ENCODE measurements around the gene MRPS33.
A peak's percentile ranks its signal among the peaks of the same experiment; 100 is the strongest.
"Not testable (repeated sequence)": the region's sequence is repeated elsewhere in the genome, so short reads cannot be mapped to it uniquely, and the experiment has no call there.

MRPS33 gene

DNA sequence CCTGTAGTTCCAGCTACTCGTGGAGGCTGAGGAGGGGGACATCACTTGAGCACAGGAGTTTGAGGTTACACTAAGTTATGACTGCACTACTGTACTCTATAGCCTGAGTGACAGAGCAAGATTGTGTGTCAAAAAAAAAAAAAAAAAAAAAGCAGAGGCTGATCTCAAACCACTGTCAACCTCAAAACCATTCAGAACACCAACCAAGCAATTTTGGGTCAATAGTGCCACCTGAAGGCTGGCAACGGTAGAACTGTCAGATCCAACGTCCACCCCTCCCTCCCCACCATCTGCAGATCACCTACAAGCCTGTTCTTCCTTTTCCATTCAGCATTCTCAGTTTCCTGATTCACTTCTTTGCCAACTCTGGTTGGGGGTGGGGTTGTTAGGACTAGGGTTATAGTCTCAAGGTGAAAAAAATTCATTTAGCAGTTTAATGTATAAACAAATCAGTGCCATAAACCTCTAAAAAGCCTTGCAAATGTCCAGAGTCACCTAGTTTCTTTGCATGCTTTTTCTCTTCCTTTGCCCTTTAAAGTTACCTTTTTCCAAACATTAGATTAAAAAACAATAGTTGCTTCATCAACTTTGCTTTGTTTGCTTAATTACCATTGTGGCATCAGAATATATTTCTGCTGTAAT, 2.6 kb downstream of the MRPS33 start:
- DNase-seq, result peak; percentile 36 to 38

DNA sequence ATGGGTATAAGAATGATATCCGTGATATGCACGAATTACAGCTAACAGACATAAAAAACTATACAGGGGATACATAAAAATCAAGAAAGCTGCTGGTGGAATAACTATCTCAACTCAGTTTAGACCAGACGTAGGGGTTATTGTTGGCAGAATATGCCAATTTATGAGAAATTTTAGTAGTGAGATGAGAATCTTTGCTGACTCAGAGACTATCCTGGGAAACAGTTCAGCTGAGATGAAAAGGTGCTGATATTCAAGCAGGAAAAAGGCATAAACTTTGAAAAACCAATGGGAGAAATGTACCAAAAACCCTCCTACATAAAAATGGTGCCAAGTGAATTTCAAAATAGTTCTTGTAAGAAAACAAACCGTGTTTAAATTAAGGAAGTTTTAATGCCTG, 3.3 kb downstream of the MRPS33 start:
- DNase-seq, result no peak

DNA sequence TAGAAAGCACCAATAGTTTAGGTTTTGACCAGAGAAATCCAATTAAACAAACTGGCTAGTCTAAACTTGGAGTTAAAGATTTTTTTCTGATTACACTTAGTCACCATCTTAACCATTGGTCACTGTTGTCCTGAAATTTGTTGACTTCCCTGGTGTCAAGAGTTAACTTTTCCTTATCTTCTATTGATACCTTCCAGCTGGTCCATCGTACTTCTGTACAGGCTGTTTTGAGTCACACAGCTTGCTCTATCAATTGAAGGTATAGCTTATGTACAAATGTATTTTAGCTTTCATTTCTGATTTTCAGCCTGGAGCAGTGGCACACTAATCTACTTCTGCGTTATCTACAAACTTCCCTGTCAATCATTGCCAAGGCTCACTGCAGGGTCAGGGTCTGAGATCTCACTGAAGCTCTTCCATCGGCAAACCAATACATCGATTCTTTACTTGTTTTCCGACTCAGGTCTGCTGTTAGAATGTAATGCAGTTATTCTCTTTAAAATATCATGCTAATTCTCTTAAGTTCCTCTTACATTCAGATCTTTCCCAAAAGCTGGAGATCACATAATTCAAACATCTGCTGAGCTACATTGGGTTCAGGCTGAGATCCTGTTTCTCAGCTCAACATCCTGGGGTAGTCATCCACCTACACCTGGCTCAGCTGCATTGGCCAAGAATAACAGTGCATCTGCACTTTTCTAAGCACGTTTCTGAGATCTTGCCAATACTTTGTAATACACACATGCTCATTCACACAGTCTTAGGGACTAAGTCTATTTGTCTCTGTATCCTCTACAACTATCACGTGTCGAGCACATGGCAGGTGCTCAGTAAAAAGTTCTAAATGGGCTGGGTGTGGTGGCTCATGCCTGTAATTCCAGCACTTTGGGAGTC, 11.3 kb downstream of the MRPS33 start:
- no peak for DNase-seq

DNA sequence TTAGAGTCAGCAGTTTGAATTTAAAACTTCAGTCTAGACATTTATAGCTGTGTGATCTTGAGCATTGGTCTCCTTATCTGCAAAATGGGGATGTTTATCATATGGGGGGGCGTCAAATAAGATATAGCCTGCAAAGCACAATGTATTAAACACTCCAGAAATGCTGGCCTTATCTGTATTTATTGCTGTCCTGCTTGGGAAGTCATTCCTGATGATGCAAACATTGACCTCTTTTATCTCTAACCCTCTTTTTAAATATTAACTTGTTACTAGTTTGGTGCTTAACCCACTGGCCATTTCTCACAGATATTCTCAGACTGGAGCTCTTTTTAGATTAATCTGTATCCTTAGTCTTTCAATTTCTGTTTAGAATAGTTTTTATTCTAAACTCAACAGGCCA, 13.2 kb downstream of the MRPS33 start:
- DNase-seq, result no peak

DNA sequence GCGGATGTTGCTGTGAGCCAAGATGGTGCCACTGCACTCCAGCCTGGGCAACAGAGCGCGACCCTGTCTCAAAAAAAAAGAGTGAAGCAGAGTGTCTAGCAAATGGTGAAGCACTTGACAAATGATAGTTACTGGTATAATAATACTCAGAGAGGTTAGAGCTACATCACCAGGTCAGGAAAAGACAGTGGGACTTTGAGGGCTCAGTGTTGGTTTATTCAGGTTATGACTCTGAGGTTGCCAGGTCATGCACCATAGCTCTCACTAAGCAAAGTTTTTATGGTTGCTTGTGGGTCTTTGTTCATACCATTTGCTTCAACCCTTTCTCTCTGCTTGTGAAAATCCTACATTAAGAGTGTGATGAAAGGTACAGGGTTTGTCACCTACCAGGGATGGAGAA, 13.6 kb downstream of the MRPS33 start:
- no peak for DNase-seq

DNA sequence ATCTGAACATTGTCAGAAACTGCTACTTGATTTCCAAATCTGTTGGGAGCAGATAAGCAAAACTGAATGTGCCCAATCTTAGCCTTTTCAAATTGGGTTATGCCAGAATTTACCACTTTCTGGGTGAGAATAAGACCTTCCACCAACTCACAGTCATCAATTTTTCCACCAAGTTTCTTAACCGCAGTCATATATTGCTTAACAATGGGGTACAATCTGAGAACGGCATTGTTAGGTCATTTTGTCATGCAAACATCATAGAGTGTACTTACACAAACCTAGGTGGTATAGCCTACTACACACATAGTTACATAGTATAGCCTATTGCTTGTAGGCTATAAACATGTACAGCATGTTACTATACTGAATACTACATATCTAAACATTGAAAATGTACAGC, 16.0 kb downstream of the MRPS33 start:
- DNase-seq, result no peak

DNA sequence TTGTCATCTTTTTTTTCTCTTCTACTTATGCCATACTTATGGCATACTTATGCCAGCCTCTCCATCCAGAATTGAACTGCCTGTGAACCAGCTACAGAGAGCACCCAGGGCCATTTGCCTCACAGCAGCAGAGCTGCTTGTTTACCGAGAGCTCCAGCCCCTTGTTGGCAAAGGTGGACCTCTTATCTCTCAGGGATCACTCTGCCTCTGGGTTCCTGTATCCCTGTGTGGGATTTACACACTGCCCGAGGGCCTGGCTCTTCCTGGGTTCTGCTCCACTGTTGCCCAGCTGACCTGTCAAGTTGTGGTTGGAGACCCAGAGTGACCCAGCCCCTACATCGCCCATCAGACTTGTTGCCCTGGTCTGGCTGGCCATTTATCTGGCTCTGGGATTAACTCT, 22.3 kb downstream of the MRPS33 start:
- no peak for DNase-seq

DNA sequence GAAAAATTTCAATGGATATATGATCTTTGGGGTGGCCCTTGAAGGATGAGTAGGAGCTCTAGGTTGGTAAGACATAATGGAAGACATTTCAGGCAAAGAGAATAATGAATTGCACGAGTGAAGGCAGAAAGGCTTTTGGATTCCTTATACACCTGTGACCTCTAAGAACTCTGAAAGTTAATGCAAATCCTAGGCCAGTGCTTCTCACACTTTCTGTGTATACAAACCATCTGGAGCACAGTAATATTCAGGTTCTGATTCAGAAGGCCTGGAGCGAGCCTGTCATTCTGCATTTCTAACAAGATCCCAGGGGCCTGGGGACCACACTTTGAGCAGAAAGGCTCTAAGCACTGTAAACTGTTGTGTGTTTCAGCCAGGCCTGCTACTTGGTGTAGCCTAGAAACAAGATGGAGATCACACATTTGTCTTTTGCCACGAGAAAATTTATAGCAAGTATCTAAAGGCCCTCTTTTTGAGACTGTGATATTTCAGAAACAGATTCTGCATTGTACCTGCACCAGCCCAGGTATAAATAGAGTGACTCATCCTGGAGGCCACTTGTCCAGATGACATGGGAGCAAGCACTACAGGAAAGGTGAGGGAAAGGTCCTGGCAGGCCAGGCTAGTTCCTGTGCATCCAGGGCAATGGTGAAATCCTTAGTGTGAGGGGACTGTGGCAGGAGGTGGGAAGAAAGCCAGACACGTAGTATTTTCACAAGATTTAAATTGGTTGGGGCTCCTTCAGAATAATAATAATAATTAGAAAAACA, 24.4 kb downstream of the MRPS33 start:
- no peak for DNase-seq

DNA sequence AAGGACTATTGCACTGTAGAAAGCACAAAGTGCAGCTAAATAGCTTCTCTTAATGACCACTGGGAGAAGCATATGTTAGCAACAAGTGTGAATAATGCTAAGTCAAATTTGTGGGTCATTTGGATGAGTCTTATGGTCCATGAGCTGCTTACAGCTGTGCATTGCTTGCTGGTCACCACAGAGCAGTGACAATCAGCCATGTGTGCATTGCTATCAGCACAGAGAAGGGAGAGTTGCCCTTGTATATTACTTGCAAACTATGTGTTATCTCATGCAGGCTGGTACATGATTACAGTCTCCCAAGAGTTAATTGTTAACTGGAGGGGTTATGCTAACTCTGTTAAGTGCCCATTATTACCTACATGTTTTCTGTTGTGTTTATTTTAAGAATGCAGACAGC, 25.7 kb downstream of the MRPS33 start:
- DNase-seq, result no peak

DNA sequence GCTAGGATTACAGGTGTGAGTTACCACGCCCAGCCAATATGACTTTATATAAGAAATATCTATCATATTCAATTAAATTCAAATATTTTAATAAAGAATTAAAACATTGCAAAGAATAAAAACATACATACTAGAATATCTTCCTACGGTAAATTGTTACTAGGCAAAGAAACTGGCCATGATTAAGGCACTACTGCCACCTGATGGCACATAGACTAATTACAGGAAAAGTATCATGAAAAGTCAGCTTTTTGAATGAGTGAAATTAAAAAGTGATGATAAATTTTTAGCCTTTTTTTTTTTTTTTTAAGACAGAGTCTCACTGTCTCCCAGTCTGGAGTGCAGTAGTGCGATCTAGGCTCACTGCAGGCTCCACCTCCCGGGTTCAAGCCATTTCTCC, 30.9 kb downstream of the MRPS33 start:
- DNase-seq, result peak; percentile 47 to 66

DNA sequence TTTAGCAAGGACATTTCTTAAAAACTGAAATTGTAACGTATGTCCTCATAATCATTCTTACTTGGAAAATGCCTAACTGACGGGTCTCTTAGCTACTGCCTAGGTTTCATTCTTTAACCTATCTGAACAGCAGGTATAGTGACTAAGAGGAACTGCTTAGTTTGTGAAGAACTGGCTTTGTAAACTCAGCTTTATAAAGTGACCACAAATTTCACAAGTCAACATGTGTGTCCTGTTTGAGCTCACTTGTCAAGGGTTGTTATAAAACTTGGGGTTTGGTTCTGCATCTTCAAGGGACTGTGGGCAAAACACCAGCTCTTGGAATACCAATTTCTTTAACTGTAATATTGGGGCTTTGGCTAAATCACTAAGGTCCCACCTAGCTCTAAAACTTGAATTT, 32.2 kb downstream of the MRPS33 start:
- peak; percentile 92 to 95 for DNase-seq

DNA sequence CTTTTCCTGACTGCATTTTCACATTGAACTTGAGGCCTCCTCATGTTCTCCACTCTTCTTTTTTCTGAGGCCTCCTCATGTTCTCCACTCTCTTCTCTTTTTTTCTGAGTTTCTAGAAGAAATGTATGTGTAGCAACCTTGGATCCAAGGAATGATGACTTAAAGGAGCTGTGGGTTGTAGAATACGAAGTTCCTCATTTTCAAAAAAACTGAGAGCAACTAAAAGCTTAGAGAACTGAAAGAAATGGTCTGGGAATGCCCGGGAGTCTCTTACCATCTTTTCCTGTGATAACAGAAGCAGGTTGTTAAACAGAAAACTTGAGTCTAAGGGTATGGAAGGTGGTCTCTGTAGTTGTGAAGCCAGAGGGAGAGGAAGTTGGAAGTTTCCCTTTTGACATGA, 32.8 kb downstream of the MRPS33 start:
- peak; percentile 30 to 33 for DNase-seq

DNA sequence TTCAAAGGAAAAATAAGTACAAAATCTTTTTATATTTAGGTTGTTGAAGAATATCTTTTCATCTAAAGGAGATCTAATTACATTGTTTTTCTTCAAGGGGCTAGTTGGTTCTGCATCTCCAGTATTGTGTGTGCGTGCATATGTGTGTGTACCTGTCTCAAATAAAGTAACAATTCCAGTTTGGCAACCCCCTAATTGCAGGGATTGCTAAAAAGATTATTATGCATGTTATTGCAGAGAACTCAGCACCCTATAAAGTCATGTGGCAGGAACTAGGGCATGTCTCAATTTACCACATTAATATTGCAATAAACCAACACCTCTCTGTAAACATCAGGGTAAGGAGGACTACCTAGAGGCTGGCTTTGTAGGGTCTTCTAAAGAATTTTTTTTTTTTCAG, 37.0 kb downstream of the MRPS33 start:
- DNase-seq, result peak; percentile 23 to 29

DNA sequence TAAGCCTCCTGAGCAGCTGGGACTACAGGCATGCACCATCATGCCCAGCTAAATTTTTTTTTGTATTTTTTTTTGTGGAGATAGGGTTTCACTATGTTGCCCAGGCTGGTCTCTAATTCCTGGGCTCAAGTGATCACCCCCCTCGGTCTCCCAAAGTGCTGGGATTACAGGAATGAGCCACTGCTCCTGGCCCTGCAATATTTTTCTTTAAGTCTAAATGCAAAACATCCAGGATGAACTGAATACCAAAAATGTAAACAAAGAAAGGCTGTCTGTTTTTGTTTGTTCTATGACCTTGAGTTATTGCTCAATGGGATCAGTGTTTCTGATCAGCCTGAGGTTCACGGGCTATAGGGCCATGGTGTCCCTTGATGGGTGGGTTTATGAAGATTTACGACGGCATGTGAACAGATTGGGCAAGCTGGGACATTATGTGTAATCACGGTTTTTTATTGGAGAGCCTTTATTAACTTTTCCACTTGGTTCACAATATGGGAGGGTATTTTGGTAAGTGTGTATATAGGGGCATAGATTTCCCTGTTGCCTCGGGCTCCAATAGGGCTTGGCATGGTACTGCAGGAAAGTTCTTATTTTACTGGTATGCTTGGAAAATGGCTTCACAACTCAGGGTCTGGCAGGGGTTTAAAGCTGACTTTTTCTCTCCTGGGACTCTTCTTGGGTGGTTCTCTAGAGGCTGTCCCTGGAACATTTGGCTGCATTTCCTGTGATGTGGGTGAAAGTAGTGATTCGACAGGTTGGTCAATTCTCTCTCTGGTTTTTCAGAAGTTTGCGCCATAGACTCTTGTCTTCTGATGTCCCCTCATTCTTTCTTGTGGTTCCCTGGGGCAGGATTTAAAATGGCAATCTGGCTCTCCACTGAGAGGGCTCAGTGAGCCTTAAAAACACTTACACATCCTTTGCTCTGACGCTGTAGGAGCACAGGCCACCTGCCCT, 41.6 kb downstream of the MRPS33 start:
- peak in 1 of 2 experiments; percentile 2 for DNase-seq

DNA sequence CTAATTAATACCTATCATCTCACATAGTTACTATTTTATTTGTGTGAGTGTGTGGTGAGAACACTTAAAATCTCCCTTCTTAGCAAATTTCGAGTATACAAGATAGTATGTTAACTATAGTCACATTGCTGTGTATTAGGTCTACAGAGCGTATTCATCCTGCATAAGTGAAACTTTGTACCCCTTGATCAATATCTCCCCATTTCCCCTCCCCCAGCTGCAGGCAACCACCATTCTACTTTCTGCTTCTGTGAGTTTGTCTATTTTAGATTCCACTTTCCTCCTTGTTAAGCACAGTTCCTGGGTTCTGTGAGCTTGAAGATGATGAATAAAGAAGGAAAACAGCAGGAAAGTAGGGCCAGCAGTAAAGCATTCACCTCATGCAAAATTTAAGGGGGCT, 42.4 kb downstream of the MRPS33 start:
- DNase-seq, result no peak

DNA sequence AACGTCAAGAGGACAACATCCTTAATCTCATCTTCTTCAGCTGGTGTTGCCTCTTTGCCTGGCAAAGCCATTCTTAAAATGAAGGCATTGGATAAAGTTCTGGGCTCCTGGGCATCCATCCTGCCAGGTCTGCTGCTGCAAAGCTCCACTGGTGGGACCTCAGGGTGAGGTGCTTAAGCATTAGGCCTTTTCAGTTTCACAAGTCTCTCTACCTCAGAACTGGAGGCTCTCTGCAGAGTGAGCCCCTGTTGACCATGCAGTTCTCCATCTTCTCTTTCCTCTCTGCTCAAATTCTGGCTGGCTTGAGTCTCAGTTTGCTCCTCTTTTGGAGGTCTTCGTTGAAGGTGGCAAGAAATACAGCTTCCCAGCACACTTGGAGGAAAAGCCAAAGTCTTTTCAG, 47.3 kb downstream of the MRPS33 start:
- DNase-seq, result no peak

DNA sequence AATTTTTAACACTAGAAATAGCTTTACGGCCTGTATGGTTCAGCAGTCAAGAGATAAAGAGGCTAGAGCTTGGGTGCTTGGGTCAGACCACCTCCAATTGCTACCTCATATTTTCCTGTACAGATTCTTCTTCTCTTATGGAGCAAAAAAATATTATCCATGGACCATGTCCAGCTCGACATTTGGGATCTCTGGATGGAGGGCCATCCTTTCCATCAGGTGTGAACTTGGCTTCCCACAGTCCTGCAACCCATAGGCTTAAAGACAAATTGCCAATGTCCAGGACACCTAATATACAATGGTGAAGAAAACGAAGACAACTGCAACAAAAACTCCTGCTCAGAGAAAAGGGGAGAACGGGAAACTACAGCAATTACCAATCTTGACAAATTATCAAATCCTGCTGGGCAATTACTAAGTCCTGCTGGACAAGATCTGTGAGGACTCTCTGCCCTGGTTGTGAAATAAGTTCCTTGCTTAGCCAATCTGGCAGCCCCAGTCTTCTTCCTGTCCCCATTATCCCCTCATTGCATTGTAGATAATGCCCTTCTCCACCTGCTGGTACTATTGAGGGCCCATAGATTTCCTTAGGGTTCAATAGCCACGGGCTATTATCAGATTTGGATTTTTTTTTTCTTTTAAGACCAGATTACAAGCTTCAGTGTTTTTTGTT, 48.1 kb downstream of the MRPS33 start:
- DNase-seq, result peak; percentile 19 to 51

DNA sequence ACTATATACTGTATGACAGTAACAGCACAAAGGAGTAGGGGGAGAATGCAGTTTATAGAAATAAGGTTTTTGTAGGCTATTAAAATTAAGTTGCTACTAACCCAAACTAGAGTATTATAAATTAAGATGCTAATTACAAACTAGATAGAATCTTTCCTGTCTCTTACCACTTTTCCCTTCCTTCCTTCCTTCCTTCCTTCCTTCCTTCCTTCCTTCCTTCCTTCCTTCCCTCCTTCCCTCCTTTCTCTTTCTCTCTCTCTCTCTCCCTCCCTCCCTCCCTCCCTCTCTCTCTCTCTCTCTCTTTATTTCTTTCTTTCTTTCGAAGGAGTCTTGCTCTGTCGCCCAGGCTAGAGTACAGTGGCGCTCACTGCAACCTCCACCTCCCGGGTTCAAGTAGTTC, 53.6 kb downstream of the MRPS33 start:
- no peak for DNase-seq

DNA sequence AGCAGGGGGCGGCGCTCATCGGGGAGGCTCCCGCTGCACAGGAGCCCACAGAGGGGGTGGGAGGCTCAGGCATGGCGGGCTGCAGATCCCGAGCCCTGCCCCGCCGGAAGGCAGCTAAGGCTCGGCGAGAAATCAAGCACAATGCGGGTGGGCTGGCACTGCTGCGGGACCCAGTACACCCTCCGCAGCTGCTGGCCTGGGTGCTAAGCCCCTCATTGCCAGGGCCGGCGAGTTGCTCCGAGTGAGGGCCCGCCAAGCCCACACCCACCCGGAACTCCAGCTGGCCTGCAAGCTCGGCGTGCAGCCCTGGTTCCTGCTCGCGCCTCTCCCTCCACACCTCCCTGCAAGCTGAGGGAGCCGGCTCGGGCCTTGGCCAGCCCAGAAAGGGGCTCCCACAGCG, 57.8 kb downstream of the MRPS33 start:
- DNase-seq, result not testable (repeated sequence)
